Measurements from ENCODE around the gene WNK1. TPM values are rescaled to one million over a fixed set of nuclear protein-coding genes. Genes with fewer than 3 reads are reported as not detected.

WNK1 gene
- total RNA-seq, 1 donor from 2014 or later = 74.4 TPM

DNA sequence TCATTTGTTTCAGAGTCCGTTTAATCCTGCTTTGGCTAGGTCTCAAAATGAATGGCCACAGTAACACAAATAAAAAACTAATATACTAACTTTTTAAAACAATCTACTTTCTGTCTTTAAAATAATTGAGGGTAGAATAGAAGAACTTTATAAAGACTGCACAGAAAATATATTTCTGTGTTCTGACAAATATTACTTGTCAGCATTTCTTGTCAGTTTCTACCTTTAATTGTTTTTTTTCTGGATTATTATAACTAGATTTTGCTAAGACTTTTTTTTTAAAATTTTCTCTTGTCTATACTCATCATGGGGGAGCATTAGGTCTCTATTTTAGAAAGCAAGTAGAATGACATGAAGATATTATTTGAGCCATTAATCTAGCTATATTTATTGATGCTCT, 110.9 kb downstream of the WNK1 start:
- no peak for DNase-seq

DNA sequence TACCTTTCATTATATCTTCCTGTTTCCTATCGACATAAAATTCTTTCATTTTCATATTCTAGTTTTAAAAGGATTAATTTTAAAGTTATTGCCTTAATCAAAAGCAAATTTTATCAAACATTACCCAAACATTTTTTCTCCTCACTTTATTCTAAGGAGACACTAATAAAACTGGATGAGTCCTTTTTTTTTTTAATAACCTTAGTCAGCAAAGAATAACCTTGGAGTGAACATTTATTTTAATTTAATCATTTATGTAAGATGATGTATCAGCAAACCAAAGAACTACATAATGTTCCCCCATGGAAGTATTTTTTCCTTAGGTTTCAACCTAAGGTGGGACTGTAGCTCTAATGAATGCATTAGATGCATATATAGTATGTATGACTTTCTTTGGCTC, 113.2 kb downstream of the WNK1 start:
- DNase-seq = no peak

DNA sequence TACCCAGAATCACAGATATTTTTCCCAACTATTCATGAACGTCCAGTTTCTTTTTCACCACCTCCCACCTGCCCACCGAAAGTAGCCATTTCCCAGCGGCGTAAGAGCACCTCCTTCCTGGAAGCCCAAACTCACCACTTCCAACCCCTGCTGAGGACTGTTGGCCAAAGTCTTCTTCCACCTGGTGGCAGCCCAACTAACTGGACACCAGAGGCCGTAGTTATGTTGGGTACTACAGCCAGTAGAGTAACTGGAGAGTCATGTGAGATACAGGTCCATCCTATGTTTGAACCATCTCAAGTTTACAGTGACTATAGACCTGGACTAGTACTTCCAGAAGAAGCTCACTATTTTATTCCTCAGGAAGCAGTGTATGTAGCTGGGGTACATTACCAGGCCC, 115.5 kb downstream of the WNK1 start:
- no peak for DNase-seq

DNA sequence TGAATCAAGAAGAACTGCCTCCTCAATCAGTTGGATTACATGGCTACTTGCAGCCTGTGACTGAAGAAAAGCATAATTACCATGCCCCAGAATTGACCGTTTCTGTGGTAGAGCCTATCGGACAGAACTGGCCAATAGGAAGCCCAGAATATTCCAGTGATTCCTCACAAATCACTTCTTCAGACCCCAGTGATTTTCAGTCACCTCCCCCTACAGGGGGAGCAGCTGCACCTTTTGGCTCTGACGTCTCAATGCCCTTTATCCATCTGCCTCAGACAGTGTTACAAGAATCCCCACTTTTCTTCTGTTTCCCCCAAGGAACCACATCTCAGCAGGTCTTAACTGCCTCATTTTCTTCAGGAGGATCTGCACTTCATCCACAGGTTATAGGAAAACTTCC, 116.3 kb downstream of the WNK1 start:
- DNase-seq = peak; percentile 15

DNA sequence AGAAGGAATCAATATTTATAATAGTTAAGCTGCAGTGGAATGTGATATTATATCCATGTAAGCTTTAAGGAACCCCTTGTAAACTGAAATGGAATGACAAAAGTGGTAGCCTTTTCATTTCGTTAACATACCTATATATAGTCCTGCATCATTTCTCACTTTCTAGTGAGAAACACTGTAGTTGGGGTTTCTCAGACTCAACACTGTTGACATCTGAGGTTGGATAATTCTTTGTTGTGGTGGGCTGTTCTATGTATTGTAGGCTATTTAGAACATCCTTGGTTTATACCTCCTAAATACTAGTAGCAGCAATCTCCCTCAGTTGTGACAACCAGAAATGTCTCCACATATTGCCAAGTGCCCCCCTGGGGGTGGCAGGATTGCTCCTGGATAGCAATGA, 118.0 kb downstream of the WNK1 start:
- DNase-seq = no peak

DNA sequence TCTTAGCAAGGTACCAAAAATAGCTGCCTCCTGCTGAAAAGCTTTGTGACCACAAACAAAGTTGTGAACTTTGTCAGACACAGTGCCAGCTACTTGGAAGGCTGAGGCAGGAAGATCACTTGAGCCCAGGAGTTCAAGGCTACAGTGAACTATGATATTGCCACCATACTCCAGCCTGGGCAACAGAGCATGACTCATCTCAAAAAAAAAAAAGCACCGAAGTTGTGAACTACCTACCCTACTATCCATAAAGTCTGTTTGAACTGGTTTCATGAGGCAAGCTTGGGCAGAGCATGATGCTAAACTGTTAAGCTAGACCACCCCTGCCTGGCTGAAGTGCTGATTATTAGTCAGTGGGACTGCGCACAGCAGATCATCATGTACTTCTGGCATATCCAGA, 121.6 kb downstream of the WNK1 start:
- DNase-seq = no peak

DNA sequence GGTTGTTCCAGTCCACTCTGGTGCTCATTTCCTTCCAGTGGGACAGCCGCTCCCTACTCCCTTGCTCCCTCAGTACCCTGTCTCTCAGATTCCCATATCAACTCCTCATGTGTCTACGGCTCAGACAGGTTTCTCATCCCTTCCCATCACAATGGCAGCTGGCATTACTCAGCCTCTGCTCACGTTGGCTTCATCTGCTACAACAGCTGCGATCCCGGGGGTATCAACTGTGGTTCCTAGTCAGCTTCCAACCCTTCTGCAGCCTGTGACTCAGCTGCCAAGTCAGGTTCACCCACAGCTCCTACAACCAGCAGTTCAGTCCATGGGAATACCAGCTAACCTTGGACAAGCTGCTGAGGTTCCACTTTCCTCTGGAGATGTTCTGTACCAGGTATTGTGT, 127.3 kb downstream of the WNK1 start:
- DNase-seq = no peak

DNA sequence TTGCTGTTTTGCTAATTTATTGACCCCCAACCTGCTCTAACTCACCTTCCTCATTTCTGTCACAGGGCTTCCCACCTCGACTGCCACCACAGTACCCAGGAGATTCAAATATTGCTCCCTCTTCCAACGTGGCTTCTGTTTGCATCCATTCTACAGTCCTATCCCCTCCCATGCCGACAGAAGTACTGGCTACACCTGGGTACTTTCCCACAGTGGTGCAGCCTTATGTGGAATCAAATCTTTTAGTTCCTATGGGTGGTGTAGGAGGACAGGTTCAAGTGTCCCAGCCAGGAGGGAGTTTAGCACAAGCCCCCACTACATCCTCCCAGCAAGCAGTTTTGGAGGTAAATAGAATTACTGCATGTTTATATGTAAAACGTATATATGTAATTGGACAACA, 128.3 kb downstream of the WNK1 start:
- no peak for DNase-seq

DNA sequence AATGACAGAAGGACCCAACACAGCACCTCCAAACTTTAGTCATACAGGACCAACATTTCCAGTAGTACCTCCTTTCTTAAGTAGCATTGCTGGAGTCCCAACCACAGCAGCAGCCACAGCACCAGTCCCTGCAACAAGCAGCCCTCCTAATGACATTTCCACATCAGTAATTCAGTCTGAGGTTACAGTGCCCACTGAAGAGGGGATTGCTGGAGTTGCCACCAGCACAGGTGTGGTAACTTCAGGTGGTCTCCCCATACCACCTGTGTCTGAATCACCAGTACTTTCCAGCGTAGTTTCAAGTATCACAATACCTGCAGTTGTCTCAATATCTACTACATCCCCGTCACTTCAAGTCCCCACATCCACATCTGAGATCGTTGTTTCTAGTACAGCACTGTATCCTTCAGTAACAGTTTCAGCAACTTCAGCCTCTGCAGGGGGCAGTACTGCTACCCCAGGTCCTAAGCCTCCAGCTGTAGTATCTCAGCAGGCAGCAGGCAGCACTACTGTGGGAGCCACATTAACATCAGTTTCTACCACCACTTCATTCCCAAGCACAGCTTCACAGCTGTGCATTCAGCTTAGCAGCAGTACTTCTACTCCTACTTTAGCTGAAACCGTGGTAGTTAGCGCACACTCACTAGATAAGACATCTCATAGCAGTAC, 132.5 kb downstream of the WNK1 start:
- DNase-seq = no peak

DNA sequence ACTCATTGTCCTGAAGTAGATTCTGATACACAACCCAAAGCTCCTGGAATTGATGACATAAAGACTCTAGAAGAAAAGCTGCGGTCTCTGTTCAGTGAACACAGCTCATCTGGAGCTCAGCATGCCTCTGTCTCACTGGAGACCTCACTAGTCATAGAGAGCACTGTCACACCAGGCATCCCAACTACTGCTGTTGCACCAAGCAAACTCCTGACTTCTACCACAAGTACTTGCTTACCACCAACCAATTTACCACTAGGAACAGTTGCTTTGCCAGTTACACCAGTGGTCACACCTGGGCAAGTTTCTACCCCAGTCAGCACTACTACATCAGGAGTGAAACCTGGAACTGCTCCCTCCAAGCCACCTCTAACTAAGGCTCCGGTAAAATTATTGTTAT, 133.3 kb downstream of the WNK1 start:
- no peak for DNase-seq

DNA sequence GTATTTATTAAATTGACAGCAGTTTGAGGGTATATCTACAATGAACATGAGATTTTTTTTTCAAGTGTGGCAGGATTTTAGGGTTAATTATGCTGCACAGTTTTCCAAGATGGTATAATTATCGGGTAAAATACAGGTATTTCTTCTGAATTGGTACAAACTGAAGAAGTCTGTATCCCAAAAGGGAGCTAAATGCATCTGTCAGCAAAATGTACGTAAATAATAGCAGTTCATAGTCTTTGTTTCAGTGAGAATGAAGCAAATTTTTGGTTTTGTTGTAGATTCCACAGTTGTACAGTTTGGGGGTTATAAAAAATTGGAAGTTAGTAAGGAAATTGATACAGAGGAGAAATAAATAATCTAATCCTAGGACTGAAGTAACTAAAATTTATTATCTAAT, 133.8 kb downstream of the WNK1 start:
- no peak for DNase-seq

DNA sequence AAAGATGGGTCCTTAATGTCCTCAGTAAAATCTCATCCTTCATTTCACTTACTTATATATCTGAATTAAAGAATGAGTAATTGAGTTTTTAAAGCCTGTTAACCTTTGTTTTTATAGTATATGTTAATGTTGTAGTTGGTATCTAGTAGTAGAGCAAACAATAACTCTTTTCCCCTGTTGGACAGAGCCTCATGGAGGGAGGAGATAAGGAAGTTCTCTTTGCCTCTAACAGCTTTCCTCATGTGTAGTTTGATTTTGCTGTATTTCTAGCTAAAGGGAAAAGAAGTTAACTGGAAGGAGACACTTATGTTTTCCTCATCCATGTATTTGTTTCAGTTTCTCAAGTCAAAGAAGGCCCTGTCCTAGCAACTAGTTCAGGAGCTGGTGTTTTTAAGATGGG, 141.8 kb downstream of the WNK1 start:
- DNase-seq = no peak

DNA sequence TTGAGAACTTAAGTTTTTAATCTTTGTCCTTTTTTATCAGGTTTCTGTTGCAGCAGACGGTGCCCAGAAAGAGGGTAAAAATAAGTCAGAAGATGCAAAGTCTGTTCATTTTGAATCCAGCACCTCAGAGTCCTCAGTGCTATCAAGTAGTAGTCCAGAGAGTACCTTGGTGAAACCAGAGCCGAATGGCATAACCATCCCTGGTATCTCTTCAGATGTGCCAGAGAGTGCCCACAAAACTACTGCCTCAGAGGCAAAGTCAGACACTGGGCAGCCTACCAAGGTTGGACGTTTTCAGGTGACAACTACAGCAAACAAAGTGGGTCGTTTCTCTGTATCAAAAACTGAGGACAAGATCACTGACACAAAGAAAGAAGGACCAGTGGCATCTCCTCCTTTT, 143.7 kb downstream of the WNK1 start:
- no peak for DNase-seq

DNA sequence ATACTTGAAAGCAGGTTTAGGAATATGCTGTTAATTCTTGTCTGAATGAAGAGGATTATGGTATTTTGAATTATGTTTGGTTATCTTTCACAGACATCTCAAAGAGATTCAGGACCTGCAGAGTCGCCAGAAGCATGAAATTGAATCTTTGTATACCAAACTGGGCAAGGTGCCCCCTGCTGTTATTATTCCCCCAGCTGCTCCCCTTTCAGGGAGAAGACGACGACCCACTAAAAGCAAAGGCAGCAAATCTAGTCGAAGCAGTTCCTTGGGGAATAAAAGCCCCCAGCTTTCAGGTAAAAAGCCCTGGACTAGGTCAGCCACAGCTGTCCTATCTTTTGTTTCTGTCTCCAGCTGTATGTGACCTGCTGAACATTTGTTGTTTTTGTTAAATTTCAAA, 145.0 kb downstream of the WNK1 start:
- DNase-seq = no peak

DNA sequence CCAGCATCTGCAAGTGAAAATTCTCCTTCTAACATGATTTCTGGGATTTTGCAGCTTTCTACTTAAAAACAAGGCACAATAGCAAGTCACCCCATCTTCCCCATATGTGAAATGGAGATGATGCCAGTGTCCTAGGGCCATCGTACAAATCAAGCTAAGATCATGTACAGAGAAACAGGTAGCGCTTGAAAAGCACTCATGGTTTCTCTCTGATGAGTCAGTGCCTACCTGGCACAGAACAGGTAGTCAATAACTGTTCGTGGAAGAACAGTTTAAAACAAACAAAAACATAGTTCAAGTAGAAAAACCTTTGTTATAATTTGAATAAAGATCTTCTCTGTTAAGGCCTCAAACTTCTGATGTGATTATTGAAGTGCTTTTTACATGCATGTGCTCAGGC, 150.2 kb downstream of the WNK1 start:
- DNase-seq = no peak

DNA sequence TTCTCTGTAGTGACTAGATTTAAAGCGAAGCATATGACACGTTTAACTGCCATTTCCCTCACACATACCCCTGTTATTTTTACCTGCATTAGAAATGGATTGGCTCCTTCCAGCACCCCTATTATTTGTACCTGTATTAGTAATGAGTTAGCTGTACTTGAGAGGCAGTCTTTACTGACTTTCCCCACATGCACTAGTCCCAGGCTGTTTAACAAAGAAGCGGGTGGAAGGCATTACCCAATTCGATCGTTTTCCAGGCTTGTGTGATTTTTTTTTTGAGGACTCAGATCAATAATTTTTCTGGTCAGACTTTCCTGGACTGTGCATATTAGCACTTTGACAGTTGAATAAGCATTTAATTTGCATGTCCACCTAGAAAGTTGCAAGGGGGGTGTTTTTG, 150.7 kb downstream of the WNK1 start:
- no peak for DNase-seq

DNA sequence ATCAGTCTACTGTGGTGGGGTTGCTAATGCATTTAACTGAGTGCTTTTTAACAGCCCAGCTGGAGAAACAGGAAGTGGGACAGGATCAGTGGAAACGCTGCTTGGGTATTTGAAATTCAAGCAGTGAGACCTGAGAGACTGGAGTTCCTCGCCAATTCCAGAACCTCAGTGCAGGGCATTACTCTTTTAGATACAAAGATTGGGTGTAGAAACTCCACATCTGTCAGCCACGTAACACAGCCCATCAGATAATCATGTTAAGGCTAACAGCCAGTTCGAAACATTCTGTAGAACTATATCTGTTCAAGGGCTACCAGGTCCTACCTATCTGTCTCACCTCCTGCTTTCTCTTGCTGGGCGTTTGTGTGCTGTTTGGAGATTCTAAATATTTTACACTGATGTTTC, 151.6 kb downstream of the WNK1 start:
- peak; percentile 47 for DNase-seq

DNA sequence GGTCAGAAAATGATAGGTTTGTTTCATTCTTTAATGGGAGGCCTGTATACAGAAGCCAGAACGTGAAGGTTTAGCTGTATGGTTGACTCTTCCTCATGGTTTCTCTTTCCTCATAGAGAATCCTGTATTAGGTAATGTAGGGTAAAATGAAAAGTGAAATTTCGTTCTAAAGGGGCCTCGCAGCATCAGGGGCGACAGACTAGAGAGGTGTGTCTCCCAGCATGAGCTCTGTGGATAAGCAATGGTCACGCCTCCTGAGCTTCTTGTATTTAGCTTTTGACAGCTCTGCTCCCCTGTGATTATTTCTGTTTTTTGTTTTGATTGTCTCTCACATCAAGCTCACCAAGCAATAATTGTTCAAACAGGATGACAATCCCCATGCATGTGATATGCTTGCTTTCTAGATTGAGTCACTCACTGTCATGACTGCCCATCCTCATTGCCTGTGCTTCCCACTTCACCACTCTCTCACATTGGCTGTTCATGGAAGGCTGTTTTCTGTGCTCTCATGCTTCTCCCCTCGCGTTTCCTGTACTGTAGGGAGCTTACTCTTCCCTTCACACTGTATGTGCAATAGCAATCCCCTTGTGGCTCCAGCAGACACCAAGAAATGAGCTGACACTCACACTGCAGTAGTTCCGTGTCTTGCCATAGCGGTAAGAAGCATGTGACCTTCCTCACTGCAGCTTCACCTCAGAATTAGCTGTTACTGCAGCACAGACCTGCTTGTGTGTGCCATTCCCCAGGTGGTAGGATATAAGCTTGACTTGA, 153.1 kb downstream of the WNK1 start:
- DNase-seq = no peak

DNA sequence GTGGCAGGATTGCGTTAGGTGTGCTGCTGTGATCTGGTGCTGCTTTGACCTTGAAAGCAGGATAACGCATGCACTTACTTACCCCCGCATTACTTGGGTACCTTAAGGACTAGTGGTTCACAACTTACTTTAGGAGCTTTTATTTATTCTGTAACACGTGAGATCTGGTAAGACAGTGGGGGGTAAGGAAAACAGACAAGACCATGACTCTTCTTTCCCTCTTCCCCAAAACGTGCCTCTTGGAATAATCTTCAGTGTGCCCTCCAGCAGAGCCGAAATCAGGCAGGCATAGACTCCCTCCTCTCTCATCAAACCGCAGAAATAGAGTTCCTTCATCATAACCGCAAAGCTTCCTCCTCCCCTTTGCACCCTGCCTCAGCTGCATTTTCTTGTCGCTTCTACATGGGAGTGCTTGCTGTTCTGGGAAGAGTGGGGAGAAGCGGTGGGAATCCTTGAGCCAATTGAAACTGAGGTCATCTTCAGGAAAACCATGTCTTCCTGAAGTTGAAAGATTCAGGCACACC, 153.7 kb downstream of the WNK1 start:
- no peak for DNase-seq

DNA sequence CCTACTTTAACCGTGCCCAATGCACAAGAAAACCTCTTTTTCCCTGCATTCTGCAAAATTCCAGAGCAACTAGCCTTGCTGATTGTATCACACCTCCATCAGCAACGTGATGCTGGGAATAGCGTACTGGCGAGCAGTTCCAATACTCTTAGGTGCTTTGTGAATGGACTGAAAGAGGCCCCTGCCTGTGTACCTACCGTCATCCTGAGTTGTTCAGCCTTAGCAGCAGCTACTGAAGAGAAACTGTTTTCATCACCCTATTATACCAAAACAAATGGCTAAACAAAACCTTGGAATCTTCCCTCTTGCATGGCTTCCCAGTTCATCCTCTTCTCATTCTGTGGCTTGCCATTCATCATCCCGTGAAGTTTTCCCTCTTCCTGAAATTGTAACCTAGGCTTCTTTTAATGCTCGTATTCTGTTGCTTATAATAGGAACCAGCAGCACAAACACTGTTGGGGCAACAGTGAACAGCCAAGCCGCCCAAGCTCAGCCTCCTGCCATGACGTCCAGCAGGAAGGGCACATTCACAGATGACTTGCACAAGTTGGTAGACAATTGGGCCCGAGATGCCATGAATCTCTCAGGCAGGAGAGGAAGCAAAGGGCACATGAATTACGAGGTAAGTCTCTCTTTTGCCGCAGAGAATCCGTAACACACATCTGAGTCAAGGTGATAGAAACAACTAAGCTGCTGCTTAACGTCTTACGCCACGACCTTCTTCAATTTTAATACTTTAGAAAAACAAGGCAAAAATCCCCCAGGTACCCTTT, 155.2 kb downstream of the WNK1 start:
- DNase-seq = no peak

DNA sequence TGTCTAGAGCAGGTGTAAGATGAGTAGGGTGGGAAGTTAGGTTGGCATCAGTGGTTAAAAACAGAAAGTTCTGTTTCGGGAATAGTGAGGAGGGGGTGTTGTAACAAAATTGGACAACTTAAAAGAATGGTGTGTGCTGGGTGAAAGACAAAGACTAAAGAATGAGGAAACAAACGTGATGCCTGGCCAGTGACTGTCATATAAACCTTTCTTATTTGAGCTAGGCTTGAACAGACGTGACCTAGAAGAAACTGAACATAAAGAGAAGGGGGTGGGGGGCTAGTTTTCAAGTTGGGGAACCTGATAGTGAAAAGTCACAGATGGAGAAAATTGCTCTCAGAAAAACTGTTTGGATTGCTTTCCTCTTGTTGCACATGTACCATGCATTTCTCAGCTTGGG, 157.5 kb downstream of the WNK1 start:
- DNase-seq = no peak

DNA sequence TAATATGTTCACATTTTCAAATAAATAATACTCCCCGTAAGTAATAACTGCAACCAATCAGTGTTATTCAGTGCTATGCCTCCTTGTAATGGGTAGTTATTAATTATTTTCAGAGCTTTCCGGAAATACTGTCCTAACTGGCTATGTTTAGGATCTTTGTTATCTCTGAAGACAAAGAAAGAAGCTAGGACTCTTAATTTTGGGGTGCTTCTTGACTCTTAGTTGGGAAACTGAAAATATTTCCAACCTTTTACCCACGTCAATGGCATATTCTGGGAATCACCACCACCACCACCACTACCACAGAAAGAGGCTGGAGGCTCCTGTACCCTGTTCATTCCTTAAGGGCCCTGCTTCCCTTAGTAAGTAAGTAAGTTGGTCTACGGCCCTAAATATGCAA, 158.0 kb downstream of the WNK1 start:
- no peak for DNase-seq

DNA sequence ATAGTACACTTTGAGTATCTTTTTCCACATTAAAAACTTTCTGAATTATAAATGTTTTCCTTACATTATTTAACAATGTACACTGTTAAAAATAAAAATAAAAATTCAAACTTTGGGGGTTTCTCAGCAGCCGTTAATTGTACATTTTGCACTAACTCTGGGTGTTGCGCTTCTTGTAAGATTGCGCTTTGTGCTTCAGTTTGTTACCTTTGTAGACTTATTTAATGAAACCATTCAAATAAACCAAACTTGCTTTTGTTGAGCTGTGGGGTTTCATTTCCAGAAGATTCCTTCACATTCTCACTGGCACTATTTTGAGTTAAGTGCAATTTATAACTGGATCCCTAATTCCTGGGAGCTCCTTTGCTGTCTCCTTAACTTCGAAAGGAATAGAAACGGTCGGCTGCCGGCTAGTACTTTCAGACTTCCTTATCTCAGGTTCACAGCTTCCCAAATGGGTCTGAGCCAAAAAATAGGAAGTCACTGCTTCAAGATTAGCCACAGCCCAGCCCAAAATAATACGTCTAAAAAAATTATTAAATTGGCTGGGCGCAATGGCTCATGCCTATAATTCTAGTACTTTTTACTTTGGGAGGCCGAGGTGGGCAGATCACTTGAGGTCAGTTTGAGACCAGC, 158.9 kb downstream of the WNK1 start:
- peak; percentile 81 for DNase-seq
